ENCODE data around the gene TNNC1. TPM values are rescaled to one million over a fixed set of nuclear protein-coding genes. Genes with fewer than 3 reads are reported as not detected.

The TNNC1 gene
- total RNA-seq, 1 experiment from 2014 or later = 5.6 TPM

DNA sequence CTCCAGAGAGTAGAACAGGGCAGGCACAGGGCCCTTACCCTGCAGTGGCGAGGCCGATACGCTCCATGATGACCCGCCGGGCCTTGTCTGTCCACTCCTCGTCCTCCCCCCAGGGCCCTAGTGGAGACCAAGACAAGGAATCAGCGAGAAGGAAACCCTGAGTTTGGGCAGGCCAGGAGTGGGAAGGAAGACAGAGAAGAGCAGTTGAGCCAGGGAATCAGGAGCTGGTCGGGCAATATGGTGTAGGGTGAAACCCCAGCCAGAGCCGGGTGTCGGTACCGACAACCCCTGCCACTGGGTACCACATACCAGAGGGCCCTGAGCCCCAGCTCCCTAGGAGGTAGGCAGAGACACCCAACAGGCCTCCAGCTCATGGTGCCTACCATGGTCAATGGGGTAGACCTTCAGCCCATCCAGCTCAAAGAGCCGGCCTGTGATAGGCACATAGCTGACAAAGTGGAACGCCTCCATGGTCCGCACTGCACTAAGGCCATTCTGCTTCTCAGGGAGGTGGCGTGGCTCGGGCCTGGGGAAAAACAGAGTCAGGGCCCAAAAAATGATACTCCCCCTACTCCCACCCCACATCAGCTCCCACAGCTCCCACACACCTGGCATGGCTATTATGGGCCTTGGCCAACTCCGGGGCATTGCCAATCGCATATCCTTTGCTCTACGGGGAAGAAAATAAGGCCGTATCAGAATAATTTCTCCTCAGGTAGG lies 46.9 kb downstream of the TNNC1 start:
- TF ChIP-seq, protein P1, sequence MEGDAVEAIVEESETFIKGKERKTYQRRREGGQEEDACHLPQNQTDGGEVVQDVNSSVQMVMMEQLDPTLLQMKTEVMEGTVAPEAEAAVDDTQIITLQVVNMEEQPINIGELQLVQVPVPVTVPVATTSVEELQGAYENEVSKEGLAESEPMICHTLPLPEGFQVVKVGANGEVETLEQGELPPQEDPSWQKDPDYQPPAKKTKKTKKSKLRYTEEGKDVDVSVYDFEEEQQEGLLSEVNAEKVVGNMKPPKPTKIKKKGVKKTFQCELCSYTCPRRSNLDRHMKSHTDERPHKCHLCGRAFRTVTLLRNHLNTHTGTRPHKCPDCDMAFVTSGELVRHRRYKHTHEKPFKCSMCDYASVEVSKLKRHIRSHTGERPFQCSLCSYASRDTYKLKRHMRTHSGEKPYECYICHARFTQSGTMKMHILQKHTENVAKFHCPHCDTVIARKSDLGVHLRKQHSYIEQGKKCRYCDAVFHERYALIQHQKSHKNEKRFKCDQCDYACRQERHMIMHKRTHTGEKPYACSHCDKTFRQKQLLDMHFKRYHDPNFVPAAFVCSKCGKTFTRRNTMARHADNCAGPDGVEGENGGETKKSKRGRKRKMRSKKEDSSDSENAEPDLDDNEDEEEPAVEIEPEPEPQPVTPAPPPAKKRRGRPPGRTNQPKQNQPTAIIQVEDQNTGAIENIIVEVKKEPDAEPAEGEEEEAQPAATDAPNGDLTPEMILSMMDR (conservative IDR thresholded peaks at IDR 0.05) = no peak
- H3K79me1 ChIP-seq (ENCODE audit: insufficient read depth, low read depth, low read length, poor library complexity, severe bottlenecking) = peaks cover 4% of the 10 kb centered on the region
- H3K36me3 Mint-ChIP-seq (ENCODE audit: insufficient read depth in 1 of 3, low read depth in 3 of 3) = peaks cover 33 to 65% (median 62%) of the 10 kb centered on the region in 3 experiments
- H2AFZ ChIP-seq (ENCODE audit: low read length) = no peak overlapping the region
- no peak overlapping the region for H2BK20ac ChIP-seq (ENCODE audit: low read depth, low read length, poor library complexity, severe bottlenecking)
- H3K23ac ChIP-seq (ENCODE audit: insufficient read length, low read depth, low read length) = no peak overlapping the region
- H3T11ph ChIP-seq (ENCODE audit: low read length) = no peak overlapping the region
- H2BK12ac ChIP-seq (ENCODE audit: insufficient read length, low read depth, low read length) = no peak overlapping the region
- H2BK15ac ChIP-seq (ENCODE audit: low read depth, low read length) = no peak overlapping the region
- H3K79me2 ChIP-seq (ENCODE audit: insufficient read depth, low read length) = peaks cover 3% of the 10 kb centered on the region; the same call in 1 of the 2 replicates
- no peak overlapping the region for H4K91ac ChIP-seq (ENCODE audit: insufficient read length, low read depth, low read length)
- H3K23me2 ChIP-seq (ENCODE audit: insufficient read length, low read depth, low read length, poor library complexity, severe bottlenecking) = peaks cover 17% of the 10 kb centered on the region
- no peak overlapping the region for H4K5ac ChIP-seq (ENCODE audit: insufficient read length, low read depth, low read length)
- H3K4me3 Mint-ChIP-seq = no peak overlapping the region
- no peak overlapping the region for H3K27ac Mint-ChIP-seq
- H3K27ac ChIP-seq (ENCODE audit: insufficient read length, low read depth, low read length) = no peak overlapping the region
- no peaks in the 10 kb centered on the region for H3K4me1 ChIP-seq (ENCODE audit: insufficient read depth, low read length)
- H3K27me3 Mint-ChIP-seq (ENCODE audit: low read depth) = no peaks in the 10 kb centered on the region
- no peaks in the 10 kb centered on the region; a peak in 1 of 5 replicates for H3K9me3 Mint-ChIP-seq
- DNase-seq = no peak
- WGBS (ENCODE audit: extremely low coverage, insufficient read length, low lambda C conversion rate) = no CpG with 5 or more reads among the region's 20 CpGs
- H3K14ac ChIP-seq (ENCODE audit: insufficient read depth, low read length) = no peak overlapping the region
- no peaks in the 10 kb centered on the region for H4K20me1 ChIP-seq (ENCODE audit: control insufficient read depth, insufficient read depth, insufficient read length)
- no peak overlapping the region for H3K18ac ChIP-seq (ENCODE audit: insufficient read length, low read depth, low read length)
- no peak overlapping the region for H4K8ac ChIP-seq (replicated peaks; ENCODE audit: insufficient read length, low read depth, low read length)
- no peak overlapping the region for H3K9ac ChIP-seq (ENCODE audit: extremely low read depth, insufficient read length, low read length)
- H3K56ac ChIP-seq (ENCODE audit: insufficient read length, low read depth, low read length) = no peak overlapping the region
- H2BK120ac ChIP-seq (ENCODE audit: low read depth, low read length, poor library complexity, severe bottlenecking) = no peak overlapping the region
- no peaks in the 10 kb centered on the region for H3K27me3 ChIP-seq (ENCODE audit: insufficient read depth, low read length)
- H2BK5ac ChIP-seq (ENCODE audit: insufficient read length, low read length) = no peak overlapping the region
- no peak overlapping the region for H3K4ac ChIP-seq (ENCODE audit: low read depth, low read length)
- H3K4me1 Mint-ChIP-seq = peaks cover 18 to 20% of the 10 kb centered on the region in 2 experiments
- H2AK5ac ChIP-seq (ENCODE audit: insufficient read length, low read length) = no peak overlapping the region
- no peak overlapping the region for H3K4me2 ChIP-seq (ENCODE audit: insufficient read depth, insufficient read length, low read length)
- no peaks in the 10 kb centered on the region for H3K9me3 ChIP-seq (ENCODE audit: control insufficient read depth, low read depth, low read length)
